Activated effector memory CD4-positive, alpha-beta T cell treated with anti-CD3 and anti-CD28 coated beads, Interleukin-2, amount 50 U/mL, for 16 hours (primary cell): ENCODE measurements around the gene SCRN2.

Source experiments
- DNase-seq: peaks from one replicate; pipeline ENCODE4 v3.0.0-alpha.2; 2020

SCRN2 gene

DNA sequence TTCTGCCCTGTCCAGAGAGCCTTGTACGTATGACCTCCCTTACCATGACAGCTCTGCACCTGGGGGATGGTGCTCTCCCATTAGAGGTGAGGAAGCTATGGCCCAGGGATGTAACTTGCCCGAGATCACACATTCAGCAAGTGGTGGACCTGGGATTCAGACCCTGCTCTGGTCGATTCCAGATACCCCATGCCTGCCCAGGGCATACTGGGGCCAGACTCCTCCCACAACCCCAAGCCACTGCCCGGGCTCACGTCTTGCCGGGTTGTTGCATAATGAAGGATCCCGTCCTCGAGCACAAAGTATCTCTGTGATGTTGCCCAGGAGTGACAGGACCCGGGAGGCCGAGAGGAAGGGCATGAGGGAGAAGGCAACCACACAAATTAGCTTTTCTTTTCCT, 21.6 kb downstream of the SCRN2 start:
- no peak for DNase-seq

GRCh38 chr17:47818002-47818695, 22.9 kb downstream of the SCRN2 start:
- DNase-seq = no peak

- no peak for DNase-seq
These were observed 24.1 kb downstream of the SCRN2 start for GRCh38 chr17:47816947-47817346.

DNA sequence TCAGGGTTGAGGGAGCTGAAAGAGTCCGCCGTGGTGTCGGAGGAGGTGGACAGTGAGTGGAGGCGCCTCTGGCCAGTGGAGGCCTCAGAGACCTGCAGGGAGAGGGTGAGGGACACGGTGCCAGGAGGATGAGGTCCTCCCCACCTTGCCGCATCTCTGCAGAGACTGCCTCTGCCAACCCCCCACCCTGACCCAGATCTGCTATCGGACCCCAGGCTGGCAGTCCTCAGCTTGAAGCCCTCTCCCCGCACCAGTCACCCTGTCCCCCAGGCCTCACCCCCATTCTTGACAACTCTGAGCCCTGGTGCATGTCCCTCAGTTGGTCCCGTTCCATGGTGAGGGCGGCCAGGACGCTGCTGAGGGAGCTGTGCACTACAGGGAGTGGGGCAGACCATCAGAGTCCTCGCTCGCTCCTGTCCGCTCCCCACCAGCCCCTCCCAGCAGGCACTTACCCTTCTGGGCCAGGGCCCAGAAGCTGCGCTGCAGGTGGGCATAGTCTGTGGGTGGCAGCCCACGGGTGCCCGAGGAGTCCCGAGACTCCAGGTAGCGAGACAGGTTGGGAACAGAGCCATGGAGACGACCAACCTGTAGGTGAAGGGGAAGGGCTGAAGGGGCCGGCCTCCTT, 24.9 kb downstream of the SCRN2 start:
- no peak for DNase-seq

DNA sequence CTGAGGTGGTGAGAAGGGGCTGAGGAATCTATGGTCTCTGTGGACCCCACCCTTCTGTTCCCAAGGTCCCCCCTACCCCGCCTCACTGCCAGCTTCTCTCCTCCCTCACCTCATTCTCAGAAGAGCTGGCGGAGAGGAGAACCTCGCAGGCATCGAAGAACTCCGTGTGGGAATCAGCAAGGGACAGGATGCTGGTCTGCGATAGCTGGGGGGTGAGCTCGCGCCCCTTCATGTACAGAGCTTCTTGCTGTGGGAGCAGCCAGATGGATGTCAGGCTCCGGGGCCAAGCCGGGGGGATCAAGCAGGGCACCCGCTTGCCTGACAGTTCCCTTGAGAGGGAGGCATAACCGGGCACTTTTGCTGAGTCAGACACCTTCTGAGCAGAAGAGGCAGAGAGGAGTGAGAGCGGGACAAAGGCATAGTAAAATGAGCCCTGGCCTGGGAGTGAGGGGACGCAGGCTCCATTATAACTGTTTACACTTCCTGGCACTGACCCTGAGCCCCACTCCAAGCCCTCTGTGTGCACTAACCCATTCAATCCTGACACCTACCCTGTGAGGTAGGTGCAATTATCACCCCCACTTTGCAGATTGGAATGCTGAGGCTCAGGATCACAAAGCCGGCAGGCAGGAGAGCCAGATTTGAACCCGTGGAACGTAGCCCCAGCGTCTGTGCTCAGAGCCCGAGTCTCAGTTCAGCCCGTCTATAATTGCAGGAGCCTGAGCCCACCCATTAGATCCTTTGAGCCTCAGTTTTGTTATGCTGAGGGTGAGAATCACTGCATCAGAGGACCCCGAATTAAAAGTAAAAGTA, 25.8 kb downstream of the SCRN2 start:
- no peak for DNase-seq

GRCh38 chr17:47813512-47814031, 27.5 kb downstream of the SCRN2 start:
- peak; percentile 31 for DNase-seq

DNA sequence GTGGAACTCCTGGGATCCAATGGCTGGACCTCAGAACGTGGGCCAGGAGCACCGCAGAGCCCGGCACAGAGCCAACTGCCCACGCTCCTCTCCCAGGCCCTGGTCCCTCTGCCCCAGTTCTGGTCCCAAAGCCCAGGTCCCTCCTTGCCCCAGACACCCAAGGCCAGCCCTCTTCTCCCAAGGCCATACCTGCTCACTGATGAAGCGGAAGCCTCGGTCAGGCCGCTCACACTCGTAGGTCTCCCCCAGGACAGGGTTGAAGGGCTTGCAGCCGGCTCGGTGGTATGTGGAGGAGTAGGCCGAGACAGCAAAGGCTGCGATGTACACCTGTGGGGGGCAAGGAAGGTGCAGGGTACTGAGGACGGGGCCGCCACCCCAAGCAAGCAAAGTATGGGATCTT, 28.0 kb downstream of the SCRN2 start:
- DNase-seq = peak; percentile 37

DNA sequence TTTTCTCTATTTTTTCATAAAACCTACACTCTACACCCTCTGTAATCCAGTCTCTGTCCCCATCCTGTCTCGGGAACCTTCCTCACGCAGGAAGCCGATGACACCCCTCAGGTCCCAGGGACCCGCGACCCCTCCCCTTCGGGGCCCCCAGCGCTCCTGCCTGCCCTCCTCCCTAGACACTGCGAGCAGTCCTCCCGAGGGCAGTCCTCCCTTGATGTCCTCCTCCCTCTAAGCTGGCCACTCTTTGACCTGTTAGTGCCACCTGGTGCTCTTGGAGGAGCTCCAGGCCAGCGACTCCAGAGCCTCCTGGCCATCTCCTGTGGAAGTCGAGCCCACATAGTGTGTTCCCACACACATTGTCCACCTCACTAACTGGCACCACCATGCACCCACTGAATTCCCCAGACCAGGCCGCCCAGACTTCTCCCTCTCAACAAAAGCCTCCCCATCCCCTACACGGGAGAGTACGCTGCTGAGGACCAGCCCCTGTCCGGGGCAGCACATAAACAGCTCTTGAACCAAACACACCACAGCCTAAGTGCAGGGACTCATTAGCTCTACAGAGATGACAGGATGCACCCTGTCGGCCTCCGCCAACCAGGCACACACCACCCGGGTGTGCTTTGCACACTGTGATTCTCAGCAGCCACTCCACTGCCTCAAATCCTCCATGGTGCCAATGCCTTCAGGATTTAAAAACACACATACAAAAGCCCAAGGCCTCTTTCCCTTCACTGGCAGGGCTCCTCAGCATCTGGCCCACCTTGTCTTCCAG, 28.7 kb downstream of the SCRN2 start:
- peak; percentile 54 for DNase-seq

DNA sequence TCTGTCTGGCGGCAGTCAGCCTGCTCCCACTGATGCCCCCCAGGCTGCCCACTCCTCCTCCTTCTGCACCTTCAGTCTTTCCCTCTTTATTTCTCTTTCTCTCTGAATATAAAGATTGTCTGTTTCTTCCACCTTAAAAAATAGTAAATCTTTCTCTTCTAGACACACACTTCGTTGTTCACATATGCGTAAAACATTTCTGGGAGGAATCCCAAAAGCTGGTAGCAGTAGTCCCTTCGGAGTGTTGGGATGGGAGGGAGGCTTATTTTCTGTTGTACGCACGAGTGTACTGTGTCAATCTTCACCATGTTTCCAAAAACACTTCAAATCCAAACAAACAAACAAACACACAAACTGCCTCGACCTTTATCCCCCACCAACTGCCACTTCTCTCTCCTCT, 29.4 kb downstream of the SCRN2 start:
- no peak for DNase-seq

GRCh38 chr17:47810901-47811635, 30.0 kb downstream of the SCRN2 start:
- DNase-seq = peak; percentile 53

GRCh38 chr17:47810200-47810821, 30.8 kb downstream of the SCRN2 start:
- peak; percentile 65 for DNase-seq

DNA sequence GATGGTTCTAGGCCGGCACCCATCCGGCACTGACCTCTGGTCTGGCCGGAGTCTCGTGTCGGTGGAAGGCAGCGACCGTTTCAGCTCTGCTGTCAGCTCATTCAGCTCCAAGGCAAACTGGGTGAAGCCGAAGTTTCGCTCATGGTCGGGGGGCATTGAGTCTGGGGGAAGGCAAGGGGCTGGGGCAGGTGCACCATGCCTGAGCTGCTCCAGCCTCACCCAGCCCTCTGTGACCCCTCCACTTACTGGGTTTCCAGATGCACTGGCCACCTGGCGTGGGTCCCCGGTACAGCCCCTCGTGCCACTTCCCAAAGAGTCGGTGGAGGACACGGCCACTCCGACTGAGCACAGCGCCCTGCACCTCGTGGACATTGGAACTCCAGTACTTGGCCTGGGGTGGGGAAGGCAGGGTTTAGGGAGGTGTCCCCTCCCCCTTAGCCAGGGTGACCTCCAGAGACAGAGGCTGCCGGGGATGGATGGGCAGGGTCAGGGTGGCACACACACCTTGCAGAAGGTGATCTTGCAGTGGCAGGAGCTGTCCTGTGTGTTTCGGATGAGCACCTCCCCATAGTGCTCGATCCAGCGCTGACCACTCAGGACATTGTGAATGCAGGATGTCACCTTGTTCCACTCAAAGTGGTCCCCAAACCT, 32.1 kb downstream of the SCRN2 start:
- peak; percentile 54 for DNase-seq

DNA sequence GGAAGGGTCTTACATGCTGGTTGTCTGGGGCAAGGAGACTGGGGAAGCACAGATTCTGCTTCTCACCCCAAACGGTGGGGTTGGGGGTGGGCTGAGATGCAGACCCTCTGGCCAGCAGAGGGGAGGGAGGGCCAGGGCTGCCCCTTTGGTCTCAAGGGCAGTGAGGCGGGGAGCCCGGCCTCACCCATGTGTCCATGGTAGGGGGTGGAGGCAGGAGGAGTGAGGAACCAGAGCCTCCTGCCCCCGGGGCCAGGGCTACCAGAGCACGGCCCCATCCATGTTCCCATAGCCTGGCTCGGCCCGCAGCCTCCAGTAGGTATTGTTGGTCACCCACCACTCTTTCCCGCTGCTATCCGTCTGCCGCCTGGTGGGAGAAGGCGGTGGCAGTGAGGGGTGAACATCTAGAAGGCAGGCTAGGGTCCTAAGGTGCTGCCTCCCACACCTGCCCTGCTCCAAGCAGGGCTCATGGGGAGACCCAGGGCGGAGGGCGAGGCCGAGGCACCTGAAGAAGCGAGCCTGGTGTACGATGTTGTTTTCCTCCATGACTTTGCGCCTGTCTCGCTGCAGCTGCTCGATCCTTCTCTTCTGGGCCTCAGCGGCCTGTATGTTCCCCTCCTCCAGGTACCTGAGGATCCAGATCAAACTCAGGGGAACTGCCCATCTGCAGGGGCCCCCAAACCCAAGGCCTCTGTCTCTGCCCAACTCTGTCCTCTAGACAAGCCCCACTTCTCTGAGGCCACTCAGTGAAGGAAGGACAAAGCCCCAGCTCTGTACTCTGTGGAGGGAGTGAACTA, 32.8 kb downstream of the SCRN2 start:
- DNase-seq = peak; percentile 55

GRCh38 chr17:47807421-47807820, 33.7 kb downstream of the SCRN2 start:
- peak; percentile 31 for DNase-seq

- no peak for DNase-seq
These were observed 34.2 kb downstream of the SCRN2 start for GRCh38 chr17:47806913-47807255.

DNA sequence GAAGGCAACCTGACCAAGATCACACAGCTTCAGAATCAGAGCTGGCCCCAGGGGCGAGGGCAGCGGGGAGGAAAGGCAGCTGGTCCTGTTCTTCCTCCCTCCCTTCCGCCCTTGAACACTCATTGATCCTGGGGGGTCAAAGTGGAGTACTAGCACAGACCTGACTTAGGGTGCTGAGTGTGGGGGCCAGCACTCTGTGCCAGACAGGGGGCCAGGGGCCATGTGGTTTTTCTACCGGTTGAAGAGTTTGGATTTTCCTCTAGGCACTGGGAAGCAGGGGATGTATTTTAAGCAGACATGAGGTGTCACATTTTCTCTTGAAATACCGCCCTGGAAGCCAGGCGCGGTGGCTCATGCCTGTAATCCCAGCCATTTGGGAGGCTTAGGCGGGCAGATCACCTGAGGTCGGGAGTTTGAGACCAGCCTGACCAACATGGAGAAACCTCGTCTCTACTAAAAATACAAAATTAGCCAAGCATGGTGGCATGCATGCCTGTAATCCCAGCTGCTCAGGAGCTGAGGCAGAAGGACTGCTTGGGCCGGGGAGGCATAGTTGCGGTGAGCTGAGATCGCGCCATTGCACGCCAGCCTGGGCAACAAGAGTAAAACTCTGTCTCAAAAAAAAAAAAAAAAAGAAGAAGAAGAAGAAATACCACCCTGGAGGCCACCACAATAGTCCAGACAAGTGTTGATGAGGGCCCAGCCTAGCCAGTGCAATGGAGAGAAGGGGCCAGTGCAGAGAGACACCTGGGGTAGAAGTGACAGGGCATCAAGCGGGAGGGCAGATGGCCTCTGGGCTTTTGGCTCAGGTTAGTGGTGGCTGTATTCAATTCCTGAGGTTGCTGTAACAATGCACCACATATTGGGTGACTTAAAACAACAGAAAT, 34.8 kb downstream of the SCRN2 start:
- DNase-seq = peak; percentile 31

DNA sequence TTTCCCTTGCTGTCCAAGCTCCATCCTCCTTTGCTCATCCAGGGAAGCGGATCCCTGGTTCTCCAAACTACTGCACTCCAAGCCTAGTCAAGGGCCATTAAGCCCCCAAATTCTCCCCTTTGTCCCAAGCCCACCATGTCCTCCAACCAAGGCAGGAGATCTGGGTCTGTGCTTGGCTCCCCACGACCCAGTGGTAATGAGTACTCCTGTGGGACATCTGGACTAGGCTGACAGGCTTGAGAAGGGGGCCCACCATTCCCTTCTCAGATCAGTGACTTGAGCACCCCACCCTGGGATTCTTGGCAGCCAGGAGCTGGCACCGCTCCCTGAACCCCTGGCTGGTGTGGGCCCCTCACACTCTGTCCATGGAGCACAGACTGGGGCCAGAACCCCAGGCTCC, 36.6 kb downstream of the SCRN2 start:
- peak; percentile 50 for DNase-seq

DNA sequence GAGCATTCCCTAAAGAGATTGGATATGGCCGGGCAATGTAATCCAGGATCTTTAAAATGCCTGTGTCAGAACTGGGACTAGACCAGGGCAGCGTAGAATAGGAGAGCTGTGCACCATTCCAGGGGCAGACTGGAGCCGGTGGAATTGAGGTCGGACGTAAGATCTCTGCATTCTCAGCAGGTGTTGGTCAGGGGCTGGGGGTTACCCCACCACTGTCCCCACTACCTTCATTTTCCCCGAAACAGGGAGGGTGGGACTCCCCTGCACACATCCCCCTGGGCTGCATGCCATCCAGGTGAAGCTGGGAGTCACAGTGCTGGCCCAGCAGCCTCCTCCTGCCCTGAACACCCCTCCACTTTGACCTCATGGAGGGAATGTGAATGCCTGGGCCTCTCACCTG, 37.3 kb downstream of the SCRN2 start:
- DNase-seq = peak; percentile 42

DNA sequence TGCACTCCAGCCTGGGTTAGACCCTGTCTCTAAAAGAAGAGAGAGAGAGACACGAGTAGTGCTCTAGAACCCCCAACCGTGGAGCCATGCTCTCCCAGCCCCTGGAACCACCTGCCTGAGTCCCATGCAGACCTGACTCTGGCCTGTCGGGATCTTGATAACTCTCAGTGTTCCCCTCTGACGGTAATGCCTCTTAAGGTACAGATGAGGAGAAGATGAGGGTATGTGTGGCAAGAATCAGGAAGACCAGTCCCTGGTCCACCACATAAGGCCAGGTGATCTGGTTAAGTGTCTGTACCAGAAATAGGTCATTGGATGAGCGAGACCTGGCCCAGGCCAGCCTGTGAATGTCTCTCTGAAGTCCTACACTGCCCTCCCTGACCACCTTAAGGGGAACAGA, 37.9 kb downstream of the SCRN2 start:
- DNase-seq = peak; percentile 30
